AG04450 (cell line): ENCODE measurements around the gene PVRIG. TPM values are rescaled to one million over a fixed set of nuclear protein-coding genes. Genes with fewer than 3 reads are reported as not detected.
"Not testable (repeated sequence)": the region's sequence is repeated elsewhere in the genome, so short reads cannot be mapped to it uniquely, and the experiment has no call there.

ENCODE experiments used
- CTCF ChIA-PET: fragments of 300-600, 350-600 bp; formaldehyde crosslinking; extraction: SDS; loops from one replicate; lab custom pipeline; 2022; ENCODE audit warnings: antibody characterized with exemption, inconsistent platforms; lab: Charles Lee
- POLR2A ChIA-PET: fragments of 350-600 bp; formaldehyde crosslinking; extraction: SDS; loops from one replicate; lab custom pipeline; 2021; ENCODE audit warnings: antibody characterized with exemption, inconsistent platforms; lab: Yijun Ruan, JAX
- DNase-seq: peaks from one replicate; pipeline ENCODE4 v3.0.0-alpha.2; 2011; ENCODE audit warnings: low read depth, low spot score
- H3K27ac ChIP-seq: one replicate; pipeline ENCODE4 v1.5.1; 2012; ENCODE audit warnings: low read depth, low read length, control low read depth
- H3K27me3 ChIP-seq: one replicate; pipeline ENCODE4 v1.6.0; 2012; ENCODE audit warnings: low read length; ENCODE audit not compliant: control insufficient read depth, insufficient read depth
- H3K4me3 ChIP-seq: 2 replicates; pipeline ENCODE4 v1.5.1; 2011; ENCODE audit warnings: mild to moderate bottlenecking, low read depth, low read length, control low read depth
- H3K9me3 ChIP-seq: 2 replicates; pipeline ENCODE4 v1.5.1; 2012; ENCODE audit warnings: low read length; ENCODE audit not compliant: control insufficient read depth, insufficient read depth
- CTCF ChIP-seq: IDR thresholded peaks from 2 replicates; pipeline ENCODE4 v1.5.1; 2011; ENCODE audit warnings: low read depth, low read length, control low read depth, inconsistent platforms
- polyA plus RNA-seq: library from polyadenylated mRNA; depleted of rRNA; stranded (reverse); fragments of >200 nt; gene quantifications from 2 replicates; pipeline ENCODE4 v1.2.3, GENCODE V29; 2011

The PVRIG gene
- polyA plus RNA-seq, 1 experiment: not detected

- no peak overlapping the region for H3K27ac ChIP-seq
- POLR2A ChIA-PET: no interaction called here
- peaks cover 5% of the 10 kb centered on the region for H3K27me3 ChIP-seq
- no peak for DNase-seq
- no peak overlapping the region for H3K4me3 ChIP-seq
- CTCF ChIA-PET: interaction anchor here (0.6 kb wide), 1 partner anchor 80 kb away, joined by 3 read pairs; no protein-coding TSS in a partner anchor
- TF ChIP-seq CTCF: no peak
- H3K9me3 ChIP-seq: no peaks in the 10 kb centered on the region
Measured at GRCh38 chr7:100212631-100213286, 7.0 kb upstream of the PVRIG start.

- Histone ChIP-seq H3K4me3 (no peak overlapping the region), H3K9me3 (no peaks in the 10 kb centered on the region), H3K27me3 (peaks cover 5% of the 10 kb centered on the region), H3K27ac (no peak overlapping the region)
- no peak for TF ChIP-seq CTCF
- ChIA-PET CTCF (no interaction called here), POLR2A (no interaction called here)
- no peak for DNase-seq
Measured at GRCh38 chr7:100213672-100214071, 6.1 kb upstream of the PVRIG start.

- H3K4me3 ChIP-seq, H3K27me3 ChIP-seq, H3K27ac ChIP-seq, H3K9me3 ChIP-seq, POLR2A ChIA-PET, DNase-seq: not testable (repeated sequence)
- CTCF ChIA-PET: interaction anchor here (2.0 kb wide), 1 partner anchor 81 kb away, joined by 12 read pairs; no protein-coding TSS in a partner anchor
Measured at GRCh38 chr7:100214356-100214755, 5.4 kb upstream of the PVRIG start.

GRCh38 chr7:100215895-100216294, 3.9 kb upstream of the PVRIG start:
- DNase-seq: no peak
- Histone ChIP-seq H3K4me3 (no peak overlapping the region), H3K9me3 (no peaks in the 10 kb centered on the region), H3K27me3 (peaks cover 2% of the 10 kb centered on the region), H3K27ac (no peak overlapping the region)
- ChIA-PET POLR2A (no interaction called here), CTCF (interaction anchor here (0.6 to 4.5 kb wide), 5 partner anchors 21 to 85 kb away, joined by 3 to 65 read pairs (median 4); partner anchors contain the start of gene GPC2)
- no peak for TF ChIP-seq CTCF

GRCh38 chr7:100217934-100218333, 1.8 kb upstream of the PVRIG start:
- H3K9me3 ChIP-seq, H3K27me3 ChIP-seq, DNase-seq, H3K4me3 ChIP-seq, POLR2A ChIA-PET, H3K27ac ChIP-seq: not testable (repeated sequence)
- peak; percentile 59 for TF ChIP-seq CTCF
- CTCF ChIA-PET: interaction anchor here (0.6 to 4.5 kb wide), 17 partner anchors 10 to 300 kb away, joined by 3 to 65 read pairs (median 5); no protein-coding TSS in a partner anchor
